Stimulated activated CD8-positive, alpha-beta memory T cell treated with anti-CD3 and anti-CD28 coated beads, Interleukin-12 subunit alpha, Interleukin-12 subunit beta, amount 100 ng/mL, for 24 hours (primary cell): ENCODE data around the gene INSIG2.

ENCODE experiments used
- DNase-seq: peaks from one replicate; pipeline ENCODE4 v3.0.0-alpha.2; 2020; ENCODE audit errors: extremely low read depth

The INSIG2 gene

GRCh38 chr2:118128826-118129225 lies 40.6 kb downstream of the INSIG2 start:
- DNase-seq, result no peak

- no peak for DNase-seq
These were observed 42.1 kb downstream of the INSIG2 start for GRCh38 chr2:118130385-118130784.

DNA sequence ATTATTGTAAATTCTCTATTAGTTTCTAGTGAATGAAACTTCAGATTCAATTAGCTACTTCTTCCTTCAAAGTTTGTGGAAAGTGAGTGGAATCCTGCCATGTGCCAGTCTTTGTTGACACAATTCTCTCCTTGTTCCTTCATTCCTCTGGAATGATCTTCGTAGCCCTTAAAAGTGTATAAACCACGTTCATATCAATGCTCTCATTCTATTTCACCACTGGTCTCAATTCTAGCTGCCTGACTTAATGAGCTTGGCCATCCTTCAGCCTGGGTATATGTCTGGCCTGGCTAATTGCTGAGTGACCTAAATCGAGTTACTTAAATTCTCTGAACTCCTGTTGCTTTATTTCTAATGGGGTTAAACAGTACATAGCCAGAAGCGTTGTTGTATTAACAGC lies 43.5 kb downstream of the INSIG2 start:
- no peak for DNase-seq

GRCh38 chr2:118133916-118134315 lies 45.6 kb downstream of the INSIG2 start:
- DNase-seq, result no peak

DNA sequence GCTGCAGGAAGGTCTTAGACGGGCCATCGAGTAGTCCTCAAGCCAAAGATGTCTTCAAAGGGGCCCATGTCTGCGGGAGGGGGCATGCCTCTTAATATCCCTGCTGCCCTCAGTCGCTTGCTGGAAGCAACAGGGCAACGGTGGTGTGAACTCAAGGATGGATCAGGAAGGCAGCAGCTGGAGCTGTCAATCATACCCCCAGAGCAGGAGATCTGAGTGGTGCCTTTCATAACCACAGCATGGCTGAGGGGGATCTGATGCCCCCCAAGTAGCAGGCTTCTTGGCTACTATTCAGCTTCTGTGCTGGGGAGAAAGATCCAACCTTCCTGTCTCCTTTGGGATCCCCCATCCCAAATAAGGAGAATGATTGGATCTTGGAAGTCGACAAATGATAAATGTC lies 46.4 kb downstream of the INSIG2 start:
- no peak for DNase-seq

- no peak for DNase-seq
These were observed 56.9 kb downstream of the INSIG2 start for GRCh38 chr2:118145207-118145606.

GRCh38 chr2:118145806-118146205 lies 57.5 kb downstream of the INSIG2 start:
- DNase-seq, result no peak

- DNase-seq, result no peak
These were observed 58.3 kb downstream of the INSIG2 start for GRCh38 chr2:118146315-118147283.

DNA sequence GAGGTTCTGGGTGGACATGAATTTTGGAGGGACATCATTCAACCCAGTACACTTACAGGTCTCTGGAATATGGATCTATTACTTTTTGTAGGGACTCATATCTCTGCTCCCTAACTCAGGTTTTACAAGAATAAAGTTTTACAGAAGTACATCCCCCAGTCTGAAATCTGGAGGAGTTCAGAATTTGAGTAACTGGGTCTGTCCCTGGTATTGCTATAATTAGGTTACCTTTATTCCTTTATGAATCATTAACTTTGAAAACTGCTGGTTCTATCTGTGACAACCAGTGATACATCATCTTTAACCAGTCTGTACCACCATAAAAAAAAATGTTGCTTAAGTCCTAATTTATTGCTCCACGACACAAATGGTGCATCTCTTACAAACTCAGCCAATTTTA lies 59.9 kb downstream of the INSIG2 start:
- DNase-seq, result no peak

GRCh38 chr2:118148809-118149208 lies 60.5 kb downstream of the INSIG2 start:
- DNase-seq, result no peak

DNA sequence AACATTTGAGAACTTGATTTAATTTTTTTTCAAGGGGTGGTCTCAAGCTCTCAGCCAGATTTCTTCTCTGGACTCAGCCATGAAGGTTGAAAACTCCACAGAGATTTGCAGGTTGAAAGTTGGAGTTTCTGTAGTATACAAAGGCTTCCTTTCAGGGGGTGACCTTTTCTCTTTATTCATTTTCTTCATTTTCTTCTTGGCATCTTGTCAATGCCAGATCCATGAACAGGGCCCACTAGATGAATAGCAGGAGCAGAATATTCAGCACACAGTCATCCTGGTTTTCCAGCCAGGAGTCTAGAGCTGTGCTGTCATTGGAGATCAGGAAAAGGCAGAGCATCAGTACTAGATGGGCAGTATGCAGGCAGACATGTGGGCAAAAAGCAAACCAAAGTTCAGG lies 62.0 kb downstream of the INSIG2 start:
- no peak for DNase-seq

DNA sequence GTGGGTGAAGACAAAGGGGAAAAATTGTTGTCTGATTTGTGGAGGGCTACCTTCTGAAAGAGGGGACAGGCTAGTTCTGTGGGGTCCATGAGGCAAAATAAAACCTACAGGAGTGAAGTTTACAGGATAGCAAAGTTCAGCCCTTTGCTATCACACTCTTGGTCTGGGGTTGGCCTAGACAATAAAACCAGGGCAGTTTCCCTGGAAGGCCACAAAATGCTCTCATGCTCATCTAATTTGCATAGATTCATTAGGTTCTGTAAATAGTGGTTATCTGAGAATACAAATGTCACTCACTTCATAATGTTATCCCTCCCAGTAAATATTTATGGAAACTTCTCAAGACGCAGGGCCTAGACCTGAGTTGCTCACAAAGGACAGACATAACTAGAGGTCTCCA lies 63.6 kb downstream of the INSIG2 start:
- DNase-seq, result no peak

DNA sequence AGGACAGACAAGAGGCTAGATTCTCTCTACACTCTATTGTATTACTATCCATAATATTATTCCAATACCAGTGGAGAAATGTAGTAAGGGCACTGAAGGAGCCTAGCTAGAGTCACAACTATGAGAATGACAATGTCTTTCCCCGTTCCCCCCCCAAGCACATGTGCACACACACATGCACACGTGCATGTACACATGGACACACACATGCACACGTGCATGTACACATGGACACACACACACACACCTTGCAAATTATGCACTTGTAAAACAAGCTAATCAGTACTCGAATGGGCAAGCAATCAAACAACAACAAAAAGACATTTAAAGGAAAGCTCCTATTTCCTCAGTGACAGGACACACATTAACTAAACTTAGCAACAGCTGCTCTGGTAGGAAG lies 65.2 kb downstream of the INSIG2 start:
- DNase-seq, result no peak

DNA sequence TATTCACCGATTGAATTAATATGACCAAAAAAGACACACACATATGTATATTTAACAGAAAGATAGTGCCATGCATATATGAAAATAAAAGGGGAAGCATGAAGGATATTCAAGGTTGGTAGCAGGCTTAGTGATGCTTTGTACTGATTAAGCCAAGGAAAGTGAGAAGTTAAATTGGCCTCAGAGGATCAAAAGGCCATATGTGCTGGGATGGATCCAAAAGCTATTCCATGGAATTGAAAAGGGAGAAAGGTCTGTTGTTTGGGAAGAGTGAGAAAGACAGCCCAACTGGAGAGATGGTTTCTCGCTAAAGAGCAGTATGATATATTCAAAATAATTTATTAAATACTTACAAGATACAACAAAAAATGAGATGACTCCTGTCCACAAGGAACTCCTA lies 65.9 kb downstream of the INSIG2 start:
- DNase-seq, result no peak
